HG03039 (cell line): ENCODE data around the gene FAM237A.

Experiments
- ATAC-seq: cut with Tn5 transposase; IDR thresholded peaks from one replicate; pipeline ENCODE4 v1.9.1; 2021; ENCODE audit warnings: mild to moderate bottlenecking, moderate library complexity; ENCODE audit not compliant: unreplicated experiment

FAM237A gene

DNA sequence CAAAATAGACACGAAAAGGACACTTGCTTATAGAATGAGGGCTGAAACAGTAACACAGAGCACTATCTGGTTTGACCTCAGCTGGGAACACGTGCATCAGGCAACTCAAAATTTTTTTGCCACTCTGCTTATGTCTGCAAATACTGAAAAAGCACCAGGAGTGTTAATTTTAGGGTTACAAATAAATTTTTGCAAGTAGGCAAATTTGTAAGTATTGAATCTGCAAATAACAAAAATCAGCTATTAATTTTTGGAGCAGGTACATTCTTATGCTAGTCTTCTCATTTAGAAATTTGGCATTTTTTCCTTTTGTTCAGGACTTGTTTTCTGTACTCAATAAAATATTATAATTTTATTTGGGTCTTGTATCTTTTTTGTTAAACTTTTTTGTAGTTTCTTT is 46.2 kb downstream of the FAM237A start:
- ATAC-seq = no peak

DNA sequence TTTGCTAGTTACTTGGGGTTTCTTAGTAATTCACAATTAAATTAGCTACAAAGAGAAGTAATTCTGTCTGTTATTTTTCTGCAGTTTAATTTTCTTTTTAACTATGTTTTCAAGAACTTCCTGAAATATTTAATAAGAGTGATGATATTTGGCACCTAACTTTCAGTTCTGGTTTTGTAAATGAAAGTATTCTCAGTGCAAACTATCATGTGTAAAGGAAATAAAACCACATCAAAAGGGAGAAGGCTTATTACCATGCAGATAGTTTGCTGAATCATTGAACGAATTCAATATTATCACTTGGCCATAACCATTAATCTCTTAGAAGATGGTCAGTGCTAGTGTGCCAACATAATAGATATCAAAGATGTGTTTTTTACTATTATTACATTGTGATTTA is 46.7 kb downstream of the FAM237A start:
- no peak for ATAC-seq

DNA sequence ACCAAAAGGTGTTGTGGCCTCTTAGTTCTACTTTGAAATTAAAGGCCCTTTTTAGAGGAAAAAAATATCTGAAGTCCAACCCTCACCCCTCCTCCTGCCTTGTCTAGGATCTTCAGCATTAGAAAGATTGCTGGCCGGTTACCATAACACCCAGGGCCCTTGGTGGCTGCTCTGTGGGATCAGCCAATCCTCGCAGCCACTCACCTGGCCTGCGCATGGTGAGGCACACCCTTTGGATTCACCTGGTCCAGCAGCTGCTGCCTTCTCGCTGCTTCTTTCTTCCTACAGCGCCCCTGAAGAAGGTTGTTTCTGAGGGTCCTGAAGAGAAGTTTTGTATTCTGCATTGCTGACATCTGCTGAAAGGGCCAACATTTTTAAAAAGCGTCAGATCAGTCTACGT is 50.7 kb downstream of the FAM237A start:
- no peak for ATAC-seq

DNA sequence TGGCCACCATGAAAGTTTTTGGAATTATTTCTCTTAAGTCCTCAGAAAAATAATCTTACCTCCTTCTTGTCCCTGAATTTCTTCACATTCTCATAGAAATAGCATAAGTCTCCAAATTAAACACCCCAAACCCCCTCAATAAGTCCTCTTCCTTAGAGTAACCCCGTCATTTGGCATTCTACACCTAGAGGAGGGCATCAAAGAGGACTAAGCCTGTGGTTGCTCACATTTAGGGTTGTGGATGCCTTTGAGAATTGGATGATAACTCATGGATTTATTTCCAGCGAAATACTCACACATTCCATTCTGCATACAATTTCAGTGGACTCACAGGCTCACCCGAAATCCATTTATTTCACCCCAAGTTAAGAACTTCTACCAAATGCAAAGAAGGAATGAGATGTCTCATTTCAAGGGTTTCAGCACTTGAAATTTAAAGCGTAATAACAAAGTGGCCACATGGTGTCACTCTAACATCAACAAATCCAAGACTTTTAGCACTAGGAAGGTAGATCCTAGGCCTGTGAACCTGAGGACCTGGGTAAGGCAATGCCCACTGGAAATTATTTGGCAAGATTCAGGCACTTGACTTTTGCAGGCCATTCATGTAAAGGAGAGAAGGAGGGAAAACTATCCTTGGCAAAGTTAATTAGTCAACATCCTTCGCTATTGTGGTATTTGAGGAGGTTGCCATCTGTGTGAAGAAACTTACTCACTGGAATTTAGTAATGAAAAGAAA is 51.3 kb downstream of the FAM237A start:
- ATAC-seq = no peak

DNA sequence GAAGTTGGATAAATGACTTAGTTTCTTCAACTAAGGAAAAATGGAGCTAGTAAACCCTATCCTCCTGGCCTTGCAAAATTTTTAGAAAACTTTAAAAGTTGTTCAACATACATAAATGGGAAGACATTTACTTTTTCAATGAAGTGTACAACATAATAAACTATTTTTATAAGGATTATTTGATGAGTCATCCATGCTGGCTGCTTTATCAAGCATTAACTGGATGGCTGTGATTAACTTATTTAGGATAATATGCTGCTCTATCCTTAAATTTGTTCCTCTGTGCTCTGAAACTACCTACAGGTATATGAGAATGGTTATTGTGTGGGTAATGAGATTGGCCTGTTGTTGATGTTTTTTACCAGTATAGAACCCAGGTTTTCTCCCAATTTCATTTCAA is 54.6 kb downstream of the FAM237A start:
- ATAC-seq = no peak

DNA sequence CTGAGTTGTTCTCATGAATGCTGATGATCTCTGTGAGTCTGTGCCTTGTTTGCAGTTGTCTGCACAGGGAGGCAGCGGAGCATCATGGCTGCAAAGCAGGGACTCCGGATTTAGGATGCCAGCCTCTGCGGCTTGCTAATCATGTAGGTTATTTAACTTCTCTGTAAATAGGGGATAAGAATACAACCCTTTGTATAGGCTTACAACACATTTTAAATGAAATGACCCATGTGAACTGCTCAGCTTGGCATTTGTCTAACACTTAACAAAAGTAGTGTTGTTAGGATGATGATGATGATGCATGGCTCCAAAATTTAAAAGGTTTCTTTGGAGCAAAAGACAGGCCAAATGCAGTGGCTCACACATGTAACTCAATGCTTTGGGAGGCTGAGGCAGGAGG is 56.5 kb downstream of the FAM237A start:
- ATAC-seq = no peak
